Bronchial epithelial cell (primary cell): ENCODE data around the gene LENG8. TPM values are rescaled to one million over a fixed set of nuclear protein-coding genes. Genes with fewer than 3 reads are reported as not detected.

ENCODE experiments used
- DNase-seq: peaks from one replicate; pipeline ENCODE4 v3.0.0-alpha.2; 2010; ENCODE audit warnings: low read depth
- FAIRE-seq: peaks from 2 replicates; lab custom pipeline; 2011; peaks lifted over from hg19 to GRCh38; lab: Jason Lieb, UNC
- H3K27me3 ChIP-seq: 2 replicates; pipeline ENCODE4 v1.5.1; 2011; ENCODE audit warnings: low read length; ENCODE audit not compliant: control insufficient read depth, insufficient read depth
- H3K36me3 ChIP-seq: 2 replicates; pipeline ENCODE4 v1.5.1; 2011; ENCODE audit warnings: low read length; ENCODE audit not compliant: control insufficient read depth, insufficient read depth
- H3K4me3 ChIP-seq: 2 replicates; pipeline ENCODE4 v1.5.1; 2011; ENCODE audit warnings: mild to moderate bottlenecking, low read depth, low read length, control low read depth
- total RNA-seq: library from RNA; depleted of rRNA; stranded (reverse); fragments of >200 nt; gene quantifications from 2 replicates; pipeline ENCODE4 v1.2.1, GENCODE V29; 2014
- TF ChIP-seq, protein P1 (sequence below): IDR thresholded peaks from 2 replicates; pipeline ENCODE4 v1.5.1; 2011; ENCODE audit warnings: mild to moderate bottlenecking, moderate library complexity, low read length, control low read depth, inconsistent platforms; ENCODE audit not compliant: insufficient read depth, severe bottlenecking

LENG8 gene
- 26.3 and 37.8 TPM in 2 replicates for total RNA-seq

DNA sequence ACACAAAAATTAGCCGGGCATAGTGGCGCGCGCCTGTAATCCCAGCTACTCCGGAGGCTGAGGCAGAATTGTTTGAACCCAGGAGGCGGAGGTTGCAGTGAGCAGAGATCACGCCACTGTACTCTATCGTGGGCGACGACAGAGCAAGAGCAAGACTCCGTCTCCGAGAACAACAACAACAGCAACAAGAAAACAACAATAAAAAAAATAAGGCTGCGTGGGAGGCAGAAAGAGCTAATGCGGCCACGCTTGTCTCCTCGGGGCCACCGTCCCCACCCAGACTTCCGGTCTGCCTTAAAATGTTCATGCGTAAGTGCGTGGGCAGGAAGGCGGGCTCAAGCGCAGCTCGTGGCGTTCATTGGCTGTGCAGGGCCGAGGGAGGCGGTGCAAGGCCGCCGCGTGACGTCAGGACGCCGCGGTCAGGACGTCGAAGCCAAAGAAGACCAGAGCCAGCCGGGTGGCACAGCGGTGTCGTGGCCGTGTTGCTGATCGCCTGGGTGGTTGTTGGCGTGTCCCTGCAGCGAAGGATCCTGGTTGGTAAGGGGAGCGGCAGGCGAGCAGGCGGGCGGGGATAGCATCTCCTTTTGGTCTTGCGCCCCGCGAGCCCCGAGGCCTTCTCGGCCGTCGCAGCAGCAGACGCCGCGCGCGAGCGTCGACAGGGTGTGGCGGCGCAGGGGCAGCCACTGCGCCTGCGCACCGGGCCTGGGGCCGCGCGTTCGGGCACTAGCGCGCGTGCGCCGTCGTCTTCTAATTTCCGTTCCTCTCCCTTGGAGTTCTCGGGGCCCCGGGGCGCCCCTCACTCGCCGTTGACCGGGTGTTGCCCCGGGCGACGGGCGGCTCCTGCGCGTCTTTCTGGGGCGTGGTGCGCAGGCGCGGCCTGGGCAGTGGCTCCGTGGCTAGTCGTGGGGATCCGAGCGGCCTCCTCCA, at the start of gene LENG8:
Gene LENG8 (plus strand): TSS at position 426 of the 927 bp plus-strand sequence. CDS start 2,146 bp downstream, outside the sequence.
- peak; percentile 92 for DNase-seq
- TF ChIP-seq, protein P1, sequence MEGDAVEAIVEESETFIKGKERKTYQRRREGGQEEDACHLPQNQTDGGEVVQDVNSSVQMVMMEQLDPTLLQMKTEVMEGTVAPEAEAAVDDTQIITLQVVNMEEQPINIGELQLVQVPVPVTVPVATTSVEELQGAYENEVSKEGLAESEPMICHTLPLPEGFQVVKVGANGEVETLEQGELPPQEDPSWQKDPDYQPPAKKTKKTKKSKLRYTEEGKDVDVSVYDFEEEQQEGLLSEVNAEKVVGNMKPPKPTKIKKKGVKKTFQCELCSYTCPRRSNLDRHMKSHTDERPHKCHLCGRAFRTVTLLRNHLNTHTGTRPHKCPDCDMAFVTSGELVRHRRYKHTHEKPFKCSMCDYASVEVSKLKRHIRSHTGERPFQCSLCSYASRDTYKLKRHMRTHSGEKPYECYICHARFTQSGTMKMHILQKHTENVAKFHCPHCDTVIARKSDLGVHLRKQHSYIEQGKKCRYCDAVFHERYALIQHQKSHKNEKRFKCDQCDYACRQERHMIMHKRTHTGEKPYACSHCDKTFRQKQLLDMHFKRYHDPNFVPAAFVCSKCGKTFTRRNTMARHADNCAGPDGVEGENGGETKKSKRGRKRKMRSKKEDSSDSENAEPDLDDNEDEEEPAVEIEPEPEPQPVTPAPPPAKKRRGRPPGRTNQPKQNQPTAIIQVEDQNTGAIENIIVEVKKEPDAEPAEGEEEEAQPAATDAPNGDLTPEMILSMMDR = no peak
- Histone ChIP-seq H3K36me3 (peaks cover 16% of the 10 kb centered on the region), H3K27me3 (no peaks in the 10 kb centered on the region), H3K4me3 (peak within 1 kb of the TSS; percentile 91)
- FAIRE-seq = no peak

DNA sequence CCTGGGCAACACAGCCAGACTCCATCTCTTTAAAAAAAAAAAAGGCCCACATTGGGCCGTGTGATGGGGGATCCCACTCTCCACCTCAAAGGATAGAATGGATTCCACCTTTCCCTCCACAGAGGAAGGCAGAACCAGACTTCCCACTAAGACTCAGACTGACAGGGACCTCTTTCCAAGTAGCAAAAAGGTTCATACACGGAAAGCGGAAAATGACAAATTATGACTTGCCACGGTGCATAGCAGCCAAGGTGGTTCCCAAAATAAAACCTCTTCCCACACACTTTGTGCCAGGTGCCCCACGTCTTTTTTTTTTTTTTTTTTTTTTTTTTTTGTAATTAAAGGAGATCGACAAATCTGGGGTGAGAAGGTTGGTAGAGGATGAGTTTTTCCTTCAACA, 48.1 kb upstream of the LENG8 start:
- FAIRE-seq (no peak), DNase-seq (no peak)
- no peaks in the 10 kb centered on the region for H3K36me3 ChIP-seq
- H3K4me3 ChIP-seq = no peak overlapping the region
- no peaks in the 10 kb centered on the region for H3K27me3 ChIP-seq
- TF ChIP-seq, protein P1 = no peak

DNA sequence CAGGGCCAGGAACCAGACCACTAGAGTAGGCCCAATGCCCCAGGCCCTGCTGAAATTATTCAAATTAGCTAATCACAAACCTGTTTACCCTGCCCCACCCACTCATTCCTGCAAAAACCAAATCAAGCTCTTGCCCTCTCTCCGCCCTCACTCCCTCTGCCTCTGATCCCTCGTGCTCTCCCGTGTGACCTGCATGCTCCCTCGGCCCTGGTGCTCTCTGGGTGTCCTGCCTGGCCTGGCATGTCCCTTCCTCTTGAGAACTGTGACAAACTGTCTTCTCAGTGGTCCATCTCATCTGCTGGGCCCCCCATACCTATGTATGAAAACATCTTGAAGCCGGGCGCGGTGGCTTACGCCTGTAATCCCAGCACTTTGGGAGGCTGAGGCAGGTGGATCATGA, 45.9 kb upstream of the LENG8 start:
- Histone ChIP-seq H3K4me3 (no peak overlapping the region), H3K27me3 (no peaks in the 10 kb centered on the region), H3K36me3 (no peaks in the 10 kb centered on the region)
- DNase-seq = no peak
- TF ChIP-seq, protein P1 = no peak
- FAIRE-seq = no peak

DNA sequence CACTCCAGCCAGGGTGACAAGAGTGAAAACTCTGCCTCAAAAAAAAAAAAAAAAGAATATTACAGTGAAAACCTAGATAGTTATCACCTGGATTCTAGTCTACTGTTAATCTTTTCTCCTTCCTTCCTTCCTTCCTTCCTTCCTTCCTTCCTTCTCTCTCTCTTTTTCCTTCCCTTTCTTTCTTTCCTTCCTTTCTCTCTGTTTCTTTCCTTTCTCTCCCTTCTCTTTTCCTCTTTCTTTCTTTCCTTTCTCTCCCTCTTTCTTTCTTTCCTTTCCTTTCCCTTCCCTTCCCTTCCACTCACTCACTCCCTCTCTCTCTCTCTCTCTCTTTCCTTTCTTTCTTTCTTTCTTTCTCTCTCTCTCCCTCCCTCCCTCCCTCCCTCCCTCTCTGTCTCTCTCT, 43.4 kb upstream of the LENG8 start:
- FAIRE-seq = no peak
- Histone ChIP-seq H3K36me3 (no peaks in the 10 kb centered on the region), H3K4me3 (no peak overlapping the region), H3K27me3 (peaks cover 2% of the 10 kb centered on the region)
- no peak for DNase-seq
- TF ChIP-seq, protein P1 = no peak

DNA sequence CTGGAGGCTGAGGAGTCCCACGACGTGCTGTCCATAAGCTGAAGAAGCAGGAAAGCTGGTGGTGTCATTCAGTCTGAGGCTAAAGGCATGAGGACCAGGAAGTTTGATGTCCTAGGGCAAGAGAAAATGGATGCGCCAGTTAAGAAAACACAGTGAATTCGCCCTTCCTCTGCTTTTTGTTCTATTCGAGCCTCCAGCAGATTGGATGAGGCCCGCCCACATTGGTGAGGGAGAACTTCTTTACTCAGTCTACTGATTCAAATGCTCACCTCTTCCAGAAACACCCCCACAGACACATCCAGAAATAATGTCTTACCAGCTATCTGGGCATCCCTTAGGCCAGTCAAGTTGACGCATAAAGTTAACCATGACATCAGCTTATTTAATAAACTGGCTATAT, 41.2 kb upstream of the LENG8 start:
- Histone ChIP-seq H3K4me3 (no peak overlapping the region), H3K27me3 (peaks cover 2% of the 10 kb centered on the region), H3K36me3 (no peaks in the 10 kb centered on the region)
- TF ChIP-seq, protein P1 = no peak
- FAIRE-seq (no peak), DNase-seq (no peak)
